Measurements from ENCODE around the gene TBC1D2.

The TBC1D2 gene

GRCh38 chr9:98289614-98290201, 34.3 kb upstream of the TBC1D2 start:
- no peak overlapping the region for H2AFZ ChIP-seq (ENCODE audit: low read depth, low read length)
- H3K27ac ChIP-seq (ENCODE audit: low read length): no peak overlapping the region
- no peaks in the 10 kb centered on the region for H3K9me3 ChIP-seq (ENCODE audit: insufficient read depth, low read length, severe bottlenecking)
- H3K9ac ChIP-seq (ENCODE audit: low read depth, low read length): no peak overlapping the region
- DNase-seq (no peak), ATAC-seq (ENCODE audit: insufficient read depth, low read depth) (no peak)
- no peaks in the 10 kb centered on the region for H3K36me3 ChIP-seq (ENCODE audit: insufficient read depth, low read length)
- no peaks in the 10 kb centered on the region for H3K79me2 ChIP-seq (ENCODE audit: insufficient read depth, low read length)
- H3K4me1 ChIP-seq (ENCODE audit: insufficient read depth, low read length): no peaks in the 10 kb centered on the region
- no peak overlapping the region for H3K4me3 ChIP-seq (ENCODE audit: low read depth in 1 of 2, low read length in 2 of 2)
- TF ChIP-seq EZH2 (IDR thresholded peaks at IDR 0.05; ENCODE audit: borderline replicate concordance, low read depth, low read length, severe bottlenecking) (no peak), CTCF (IDR thresholded peaks at IDR 0.05; ENCODE audit: borderline replicate concordance, extremely low read depth, low read length, poor library complexity, severe bottlenecking) (no peak)
- no peak overlapping the region for H3K4me2 ChIP-seq (ENCODE audit: insufficient read depth, low read length)
- H4K20me1 ChIP-seq (ENCODE audit: insufficient read depth, low read length): no peaks in the 10 kb centered on the region
- peaks cover 15% of the 10 kb centered on the region for H3K27me3 ChIP-seq (ENCODE audit: insufficient read depth, low read length, poor library complexity)

GRCh38 chr9:98288881-98289280, 33.4 kb upstream of the TBC1D2 start:
- Histone ChIP-seq H3K9ac (ENCODE audit: low read depth, low read length) (no peak overlapping the region), H3K4me1 (ENCODE audit: insufficient read depth, low read length) (no peaks in the 10 kb centered on the region), H3K27ac (ENCODE audit: low read length) (no peak overlapping the region), H4K20me1 (ENCODE audit: insufficient read depth, low read length) (no peaks in the 10 kb centered on the region), H3K27me3 (ENCODE audit: insufficient read depth, low read length, poor library complexity) (peaks cover 18% of the 10 kb centered on the region), H3K4me3 (ENCODE audit: low read depth in 1 of 2, low read length in 2 of 2) (no peak overlapping the region), H3K79me2 (ENCODE audit: insufficient read depth, low read length) (no peaks in the 10 kb centered on the region), H2AFZ (ENCODE audit: low read depth, low read length) (no peak overlapping the region), H3K36me3 (ENCODE audit: insufficient read depth, low read length) (no peaks in the 10 kb centered on the region), H3K9me3 (ENCODE audit: insufficient read depth, low read length, severe bottlenecking) (no peaks in the 10 kb centered on the region), H3K4me2 (ENCODE audit: insufficient read depth, low read length) (no peak overlapping the region)
- ATAC-seq (ENCODE audit: insufficient read depth, low read depth): no peak
- DNase-seq: no peak
- TF ChIP-seq EZH2 (IDR thresholded peaks at IDR 0.05; ENCODE audit: borderline replicate concordance, low read depth, low read length, severe bottlenecking): no peak
- no peak for TF ChIP-seq CTCF (IDR thresholded peaks at IDR 0.05; ENCODE audit: borderline replicate concordance, extremely low read depth, low read length, poor library complexity, severe bottlenecking)

GRCh38 chr9:98287384-98287783, 31.9 kb upstream of the TBC1D2 start:
- DNase-seq: no peak
- Histone ChIP-seq H3K27me3 (ENCODE audit: insufficient read depth, low read length, poor library complexity) (peaks cover 12% of the 10 kb centered on the region), H3K4me2 (ENCODE audit: insufficient read depth, low read length) (no peak overlapping the region), H3K79me2 (ENCODE audit: insufficient read depth, low read length) (no peaks in the 10 kb centered on the region), H3K27ac (ENCODE audit: low read length) (no peak overlapping the region), H3K9ac (ENCODE audit: low read depth, low read length) (no peak overlapping the region), H3K9me3 (ENCODE audit: insufficient read depth, low read length, severe bottlenecking) (no peaks in the 10 kb centered on the region), H4K20me1 (ENCODE audit: insufficient read depth, low read length) (no peaks in the 10 kb centered on the region), H3K4me1 (ENCODE audit: insufficient read depth, low read length) (no peaks in the 10 kb centered on the region), H3K4me3 (ENCODE audit: low read depth in 1 of 2, low read length in 2 of 2) (no peak overlapping the region), H2AFZ (ENCODE audit: low read depth, low read length) (no peak overlapping the region), H3K36me3 (ENCODE audit: insufficient read depth, low read length) (no peaks in the 10 kb centered on the region)
- TF ChIP-seq CTCF (IDR thresholded peaks at IDR 0.05; ENCODE audit: borderline replicate concordance, extremely low read depth, low read length, poor library complexity, severe bottlenecking) (no peak), EZH2 (IDR thresholded peaks at IDR 0.05; ENCODE audit: borderline replicate concordance, low read depth, low read length, severe bottlenecking) (no peak)
- ATAC-seq (ENCODE audit: insufficient read depth, low read depth): no peak
